ENCODE results near the gene CSNK2A1. TPM values are rescaled to one million over a fixed set of nuclear protein-coding genes. Genes with fewer than 3 reads are reported as not detected.

Gene CSNK2A1
- polyA plus RNA-seq, 1 experiment, result 136 TPM

DNA sequence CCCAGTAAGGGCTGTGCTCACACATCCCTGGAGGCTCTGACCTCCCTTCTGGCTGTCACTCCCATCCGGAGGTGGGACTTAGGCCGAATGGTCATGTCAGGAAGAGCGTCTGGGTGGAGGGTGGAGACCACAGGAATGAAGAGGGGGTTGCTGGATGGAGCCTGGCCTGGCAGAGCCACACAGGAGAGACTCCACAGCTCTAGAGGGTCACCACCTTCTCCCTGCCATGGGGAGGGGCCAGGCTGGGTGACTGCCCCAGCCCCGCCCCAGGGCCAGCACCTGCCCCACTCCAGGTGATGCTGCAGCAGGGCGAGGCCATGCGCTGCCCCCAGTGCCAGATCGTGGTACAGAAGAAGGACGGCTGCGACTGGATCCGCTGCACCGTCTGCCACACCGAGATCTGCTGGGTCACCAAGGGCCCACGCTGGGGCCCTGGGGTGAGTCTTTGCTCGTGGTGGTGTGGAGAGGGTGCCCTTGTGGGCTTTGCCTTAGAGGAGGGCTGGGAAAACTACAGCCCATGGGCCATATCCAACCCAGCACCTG, 114.9 kb downstream of the CSNK2A1 start:
- no peaks in the 10 kb centered on the region for H3K9me3 ChIP-seq (ENCODE audit: control insufficient read depth, insufficient read depth, low read length)
- ChIA-PET POLR2A (interaction anchor here (0.7 kb wide), 1 partner anchor 47 kb away, joined by 3 read pairs; no protein-coding TSS in a partner anchor), CTCF (no interaction called here)
- H3K4me3 ChIP-seq (ENCODE audit: low read depth, low read length), result no peak overlapping the region
- no peaks in the 10 kb centered on the region for H3K27me3 ChIP-seq (ENCODE audit: control insufficient read depth, insufficient read depth, low read length)
- TF ChIP-seq, protein P1, sequence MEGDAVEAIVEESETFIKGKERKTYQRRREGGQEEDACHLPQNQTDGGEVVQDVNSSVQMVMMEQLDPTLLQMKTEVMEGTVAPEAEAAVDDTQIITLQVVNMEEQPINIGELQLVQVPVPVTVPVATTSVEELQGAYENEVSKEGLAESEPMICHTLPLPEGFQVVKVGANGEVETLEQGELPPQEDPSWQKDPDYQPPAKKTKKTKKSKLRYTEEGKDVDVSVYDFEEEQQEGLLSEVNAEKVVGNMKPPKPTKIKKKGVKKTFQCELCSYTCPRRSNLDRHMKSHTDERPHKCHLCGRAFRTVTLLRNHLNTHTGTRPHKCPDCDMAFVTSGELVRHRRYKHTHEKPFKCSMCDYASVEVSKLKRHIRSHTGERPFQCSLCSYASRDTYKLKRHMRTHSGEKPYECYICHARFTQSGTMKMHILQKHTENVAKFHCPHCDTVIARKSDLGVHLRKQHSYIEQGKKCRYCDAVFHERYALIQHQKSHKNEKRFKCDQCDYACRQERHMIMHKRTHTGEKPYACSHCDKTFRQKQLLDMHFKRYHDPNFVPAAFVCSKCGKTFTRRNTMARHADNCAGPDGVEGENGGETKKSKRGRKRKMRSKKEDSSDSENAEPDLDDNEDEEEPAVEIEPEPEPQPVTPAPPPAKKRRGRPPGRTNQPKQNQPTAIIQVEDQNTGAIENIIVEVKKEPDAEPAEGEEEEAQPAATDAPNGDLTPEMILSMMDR (IDR thresholded peaks at IDR 0.05; ENCODE audit: low read depth, low read length), result no peak
- H3K27ac ChIP-seq (ENCODE audit: low read depth, low read length), result no peak overlapping the region
- no peak for DNase-seq (ENCODE audit: low read depth, low spot score)

DNA sequence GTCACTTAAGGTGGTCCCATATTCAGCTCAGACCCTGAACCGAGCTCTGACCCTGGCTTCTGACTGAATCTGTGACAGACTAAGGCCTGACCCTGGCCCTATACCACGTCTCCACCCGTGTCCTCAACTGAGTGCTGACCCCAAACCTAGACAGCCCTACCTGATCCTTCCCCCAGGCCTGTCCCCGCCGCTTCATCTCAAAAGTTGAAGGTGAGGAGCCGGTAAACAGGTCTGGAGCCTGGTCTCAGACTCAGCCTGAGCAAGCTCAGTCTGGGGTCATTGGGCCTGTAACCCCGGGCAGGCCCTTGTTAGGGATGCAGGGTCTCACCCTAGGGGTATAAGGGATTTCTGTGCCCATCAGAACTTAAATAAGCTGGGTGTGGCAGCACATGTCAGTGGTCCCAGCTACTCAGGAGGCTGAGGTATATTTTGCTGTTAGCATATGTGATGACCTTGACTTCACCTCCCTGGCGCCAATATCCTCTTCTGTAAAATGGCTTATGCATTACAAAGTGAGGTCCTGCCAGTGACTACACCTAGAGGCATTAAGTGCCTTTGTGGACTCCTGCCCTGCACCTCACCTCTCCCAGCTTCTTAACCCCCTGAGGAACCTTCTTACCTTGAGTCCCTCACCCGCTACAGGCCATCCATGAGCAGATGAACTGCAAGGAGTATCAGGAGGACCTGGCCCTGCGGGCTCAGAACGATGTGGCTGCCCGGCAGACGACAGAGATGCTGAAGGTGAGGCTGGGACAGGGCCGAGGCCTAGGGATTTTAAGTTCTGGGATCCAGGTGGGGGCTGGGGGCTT, 115.5 kb downstream of the CSNK2A1 start:
- TF ChIP-seq, protein P1 (IDR thresholded peaks at IDR 0.05; ENCODE audit: low read depth, low read length), result no peak
- Histone ChIP-seq H3K27ac (ENCODE audit: low read depth, low read length) (no peak overlapping the region), H3K27me3 (ENCODE audit: control insufficient read depth, insufficient read depth, low read length) (no peaks in the 10 kb centered on the region), H3K4me3 (ENCODE audit: low read depth, low read length) (no peak overlapping the region), H3K9me3 (ENCODE audit: control insufficient read depth, insufficient read depth, low read length) (no peaks in the 10 kb centered on the region)
- ChIA-PET CTCF (interaction anchor here (1.3 kb wide), 1 partner anchor 73 kb away, joined by 5 read pairs; no protein-coding TSS in a partner anchor), POLR2A (no interaction called here)
- no peak for DNase-seq (ENCODE audit: low read depth, low spot score)

DNA sequence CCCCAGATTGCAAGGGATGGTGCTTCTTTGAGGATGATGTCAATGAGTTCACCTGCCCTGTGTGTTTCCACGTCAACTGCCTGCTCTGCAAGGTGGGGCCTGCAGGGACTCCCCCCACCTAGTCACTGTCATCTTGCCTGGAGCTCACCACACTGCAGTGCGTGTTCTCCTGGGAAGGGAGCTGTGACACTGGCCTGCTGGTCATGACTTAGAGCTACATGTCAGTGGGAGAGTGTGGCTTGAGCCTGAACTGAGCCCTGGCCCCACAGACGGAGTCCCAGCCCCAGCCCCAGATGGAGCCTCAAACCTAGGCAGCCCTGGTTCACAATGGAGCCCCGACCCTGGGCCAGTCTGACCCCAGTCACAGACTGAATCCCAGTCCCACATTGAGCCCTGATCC, 116.2 kb downstream of the CSNK2A1 start:
- no peak for DNase-seq (ENCODE audit: low read depth, low spot score)
- Histone ChIP-seq H3K27me3 (ENCODE audit: control insufficient read depth, insufficient read depth, low read length) (no peaks in the 10 kb centered on the region), H3K4me3 (ENCODE audit: low read depth, low read length) (no peak overlapping the region), H3K9me3 (ENCODE audit: control insufficient read depth, insufficient read depth, low read length) (no peaks in the 10 kb centered on the region), H3K27ac (ENCODE audit: low read depth, low read length) (no peak overlapping the region)
- CTCF ChIA-PET, result interaction anchor here (1.3 kb wide), 1 partner anchor 72 kb away, joined by 5 read pairs; no protein-coding TSS in a partner anchor
- TF ChIP-seq, protein P1 (IDR thresholded peaks at IDR 0.05; ENCODE audit: low read depth, low read length), result no peak
- POLR2A ChIA-PET, result no interaction called here

DNA sequence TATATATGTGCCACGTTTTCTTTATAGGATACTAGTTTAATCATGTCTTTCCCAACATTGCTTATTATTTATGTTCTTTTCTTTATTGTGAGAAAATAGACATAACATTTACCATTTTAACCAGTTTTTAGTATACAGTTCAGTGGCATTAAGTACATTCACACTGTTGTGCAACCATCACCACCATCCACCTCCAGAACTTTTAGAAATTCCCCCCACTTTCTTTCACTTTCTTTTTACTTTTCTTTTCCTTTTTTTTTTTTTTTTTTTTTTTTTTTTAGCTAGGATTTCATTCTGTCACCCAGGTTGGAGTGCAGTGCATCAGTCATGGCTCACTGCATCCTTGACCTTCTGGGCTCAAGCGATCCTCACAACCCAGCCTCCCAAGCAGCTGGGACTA, 117.0 kb downstream of the CSNK2A1 start:
- Histone ChIP-seq H3K9me3 (ENCODE audit: control insufficient read depth, insufficient read depth, low read length) (no peaks in the 10 kb centered on the region), H3K27me3 (ENCODE audit: control insufficient read depth, insufficient read depth, low read length) (no peaks in the 10 kb centered on the region), H3K4me3 (ENCODE audit: low read depth, low read length) (no peak overlapping the region), H3K27ac (ENCODE audit: low read depth, low read length) (no peak overlapping the region)
- ChIA-PET CTCF (interaction anchor here (0.5 to 0.6 kb wide), 2 partner anchors 11 to 65 kb away, joined by 3 to 7 read pairs; no protein-coding TSS in a partner anchor), POLR2A (interaction anchor here (0.6 kb wide), 1 partner anchor 19 kb away, joined by 3 read pairs; no protein-coding TSS in a partner anchor)
- DNase-seq (ENCODE audit: low read depth, low spot score), result no peak
- TF ChIP-seq, protein P1 (IDR thresholded peaks at IDR 0.05; ENCODE audit: low read depth, low read length), result no peak

Small RNA genes within 50 kb of the gene (small RNA-seq; reads per million reads assigned to genes)
- not detected for gene RF00019 (ENCODE audit: insufficient read length, low read depth)

Other genes starting within 250 kb of the CSNK2A1 start
- gene ZCCHC3, start 246.2 kb downstream of the CSNK2A1 start, polyA plus RNA-seq (2011; rRNA removed), result 14.0 and 15.4 TPM in 2 replicates
- 3.8 and 4.6 TPM in 2 replicates for gene SOX12, start 218.2 kb downstream of the CSNK2A1 start, polyA plus RNA-seq (2011; rRNA removed)
- gene NRSN2, start 196.7 kb downstream of the CSNK2A1 start, polyA plus RNA-seq (2011; rRNA removed), result 35.6 and 43.3 TPM in 2 replicates
- 32.6 and 45.5 TPM in 2 replicates for gene TRIB3, start 163.0 kb downstream of the CSNK2A1 start, polyA plus RNA-seq (2011; rRNA removed)
- gene RBCK1, start 135.5 kb downstream of the CSNK2A1 start, polyA plus RNA-seq (2011; rRNA removed), result 57.4 and 69.3 TPM in 2 replicates
- gene TBC1D20, start 81.3 kb downstream of the CSNK2A1 start, polyA plus RNA-seq (2011; rRNA removed), result 40.1 and 45.6 TPM in 2 replicates
- gene TCF15, start 66.5 kb upstream of the CSNK2A1 start, polyA plus RNA-seq (2011; rRNA removed), result not detected in 2 replicates
- 64.6 and 66.4 TPM in 2 replicates for gene SRXN1, start 109.4 kb upstream of the CSNK2A1 start, polyA plus RNA-seq (2011; rRNA removed)
- not detected in 2 replicates for gene SCRT2, start 132.0 kb upstream of the CSNK2A1 start, polyA plus RNA-seq (2011; rRNA removed)
- not detected in 2 replicates for gene SLC52A3, start 224.7 kb upstream of the CSNK2A1 start, polyA plus RNA-seq (2011; rRNA removed)

Measured in AG04450 (cell line).